SK-N-MC (cell line): ENCODE results near the gene TRIM34.
"Not testable (repeated sequence)": the region's sequence is repeated elsewhere in the genome, so short reads cannot be mapped to it uniquely, and the experiment has no call there.

Experiments used
- DNase-seq: peaks from one replicate; pipeline ENCODE4 v3.0.0-alpha.2; 2011; ENCODE audit warnings: low read depth, low spot score
- H3K27ac ChIP-seq: fragments of 200-600 bp; sonication (generic); 2 replicates; pipeline ENCODE4 v1.5.1; 2016; ENCODE audit warnings: mixed run types
- H3K36me3 ChIP-seq: fragments of 200-600 bp; sonication (generic); 2 replicates; pipeline ENCODE4 v1.6.1; 2017; ENCODE audit warnings: antibody characterized with exemption, low read length, mixed read lengths; ENCODE audit not compliant: insufficient read depth
- H3K4me3 ChIP-seq: fragments of 200-600 bp; sonication (generic); 2 replicates; pipeline ENCODE4 v1.5.1; 2016
- H3K9ac ChIP-seq: fragments of 200-600 bp; sonication (generic); 2 replicates; pipeline ENCODE4 v1.8.0; 2017; ENCODE audit warnings: mixed run types, mixed read lengths; ENCODE audit not compliant: insufficient read length
- H3K9me3 ChIP-seq: fragments of 200-600 bp; sonication (generic); 2 replicates; pipeline ENCODE4 v1.6.1; 2017; ENCODE audit warnings: low read depth, mild to moderate bottlenecking, antibody characterized with exemption, low read length, moderate library complexity, mixed read lengths
- EZH2 ChIP-seq: fragments of 200-600 bp; sonication (generic); IDR thresholded peaks from one replicate; pipeline ENCODE4 v1.6.1; 2017; ENCODE audit warnings: antibody characterized with exemption
- FOXP2 ChIP-seq: optimal IDR thresholded peaks from 2 replicates; pipeline ENCODE3; 2011; ENCODE audit warnings: mild to moderate bottlenecking, moderate library complexity; ENCODE audit not compliant: insufficient read depth; ENCODE audit errors: extremely low read length, control extremely low read depth
- POLR2AphosphoS5 ChIP-seq: IDR thresholded peaks from 2 replicates; pipeline ENCODE4 v1.6.1; 2012; ENCODE audit warnings: mild to moderate bottlenecking, low read depth, low read length, borderline replicate concordance

Gene TRIM34

DNA sequence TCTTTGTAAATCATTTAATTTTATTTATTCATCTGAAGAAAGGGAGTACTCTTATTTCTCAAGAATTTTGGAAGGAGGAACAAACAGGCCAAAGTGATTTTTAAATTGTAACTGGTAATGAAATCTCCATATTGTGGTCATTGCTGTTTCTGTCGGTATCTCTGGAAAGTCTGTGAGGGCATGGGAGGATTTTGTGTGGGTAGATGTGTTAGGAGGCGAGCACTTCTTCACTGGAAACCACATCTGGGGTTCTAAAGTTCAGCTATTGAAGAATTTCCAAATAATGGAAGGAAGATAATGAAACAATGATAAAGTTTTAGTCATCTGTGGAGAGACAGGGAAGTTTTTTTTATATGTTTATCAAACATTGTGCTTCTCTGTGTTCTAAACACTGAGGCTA is 6.6 kb downstream of the TRIM34 start:
- no peak for DNase-seq
- Histone ChIP-seq H3K36me3 (no peaks in the 10 kb centered on the region), H3K9me3 (no peaks in the 10 kb centered on the region), H3K27ac (no peak overlapping the region), H3K9ac (no peak overlapping the region), H3K4me3 (no peak overlapping the region)
- TF ChIP-seq EZH2 (no peak), POLR2AphosphoS5 (no peak)

DNA sequence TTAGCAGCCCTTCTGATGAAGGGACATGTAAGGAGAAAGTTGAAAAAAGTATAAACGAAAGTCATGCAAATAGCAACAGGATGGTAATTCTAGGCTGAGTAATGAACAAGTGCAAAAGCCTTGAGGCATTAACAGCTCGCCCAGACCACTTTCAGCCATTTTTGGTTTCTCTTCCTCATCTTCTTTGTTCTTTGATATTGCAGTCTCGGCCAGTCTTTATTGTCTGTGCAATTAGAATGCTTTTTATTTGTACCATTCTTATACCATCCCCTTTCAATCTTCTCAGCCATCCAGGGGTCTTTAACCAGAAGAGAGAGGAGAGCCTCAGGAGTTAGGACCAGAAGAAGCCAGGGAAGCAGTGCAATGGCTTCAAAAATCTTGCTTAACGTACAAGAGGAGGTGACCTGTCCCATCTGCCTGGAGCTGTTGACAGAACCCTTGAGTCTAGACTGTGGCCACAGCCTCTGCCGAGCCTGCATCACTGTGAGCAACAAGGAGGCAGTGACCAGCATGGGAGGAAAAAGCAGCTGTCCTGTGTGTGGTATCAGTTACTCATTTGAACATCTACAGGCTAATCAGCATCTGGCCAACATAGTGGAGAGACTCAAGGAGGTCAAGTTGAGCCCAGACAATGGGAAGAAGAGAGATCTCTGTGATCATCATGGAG is 7.3 kb downstream of the TRIM34 start:
- DNase-seq = no peak
- no peak overlapping the region for H3K9ac ChIP-seq
- no peaks in the 10 kb centered on the region for H3K36me3 ChIP-seq
- H3K9me3 ChIP-seq = no peaks in the 10 kb centered on the region
- no peak overlapping the region for H3K27ac ChIP-seq
- H3K4me3 ChIP-seq = no peak overlapping the region
- TF ChIP-seq EZH2 = no peak
- no peak for TF ChIP-seq FOXP2
- no peak for TF ChIP-seq POLR2AphosphoS5

DNA sequence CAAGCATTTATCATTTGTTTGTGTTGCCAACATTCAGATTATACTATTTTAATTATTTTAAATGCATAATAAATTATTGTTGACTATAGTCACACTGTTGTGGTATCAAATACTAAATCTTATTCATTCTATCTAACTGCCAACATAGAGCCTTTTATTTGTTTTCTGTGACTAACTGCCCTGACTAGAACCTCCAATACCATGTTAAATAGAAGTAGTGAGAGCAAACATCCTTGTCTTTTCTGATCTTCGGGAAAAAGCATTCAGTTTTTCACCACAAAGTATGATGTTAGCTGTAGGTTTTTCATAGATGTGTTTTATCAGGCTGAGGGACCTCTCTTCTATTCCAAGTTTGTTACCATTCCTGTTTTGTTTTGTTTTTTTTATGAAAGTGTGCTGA is 15.2 kb downstream of the TRIM34 start:
- H3K9ac ChIP-seq = no peak overlapping the region
- H3K9me3 ChIP-seq = no peaks in the 10 kb centered on the region
- TF ChIP-seq FOXP2 = no peak
- no peak for TF ChIP-seq POLR2AphosphoS5
- TF ChIP-seq EZH2 = no peak
- DNase-seq = no peak
- H3K36me3 ChIP-seq = no peaks in the 10 kb centered on the region
- no peak overlapping the region for H3K27ac ChIP-seq
- no peak overlapping the region for H3K4me3 ChIP-seq

DNA sequence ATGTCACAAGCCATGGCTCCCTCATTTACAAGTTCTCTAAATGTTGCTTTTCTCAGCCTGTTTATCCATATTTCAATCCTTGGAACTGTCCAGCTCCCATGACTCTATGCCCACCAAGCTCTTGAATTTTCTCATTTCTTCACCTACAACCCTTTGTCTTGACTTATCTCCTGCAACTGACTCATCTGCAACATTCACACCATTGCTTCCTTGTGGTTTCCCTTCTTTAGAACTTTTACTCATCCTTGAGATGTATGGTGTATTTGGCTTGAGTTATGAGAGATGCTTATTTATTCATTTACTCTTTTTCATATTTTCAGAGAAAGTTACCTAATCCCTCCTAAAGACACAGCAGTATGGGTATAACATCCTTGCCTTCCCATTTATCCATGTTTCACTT is 18.8 kb downstream of the TRIM34 start:
- no peak for TF ChIP-seq EZH2
- TF ChIP-seq FOXP2 = no peak
- TF ChIP-seq POLR2AphosphoS5 = no peak
- no peak overlapping the region for H3K4me3 ChIP-seq
- no peaks in the 10 kb centered on the region for H3K9me3 ChIP-seq
- no peaks in the 10 kb centered on the region for H3K36me3 ChIP-seq
- no peak overlapping the region for H3K27ac ChIP-seq
- H3K9ac ChIP-seq = no peak overlapping the region
- no peak for DNase-seq

DNA sequence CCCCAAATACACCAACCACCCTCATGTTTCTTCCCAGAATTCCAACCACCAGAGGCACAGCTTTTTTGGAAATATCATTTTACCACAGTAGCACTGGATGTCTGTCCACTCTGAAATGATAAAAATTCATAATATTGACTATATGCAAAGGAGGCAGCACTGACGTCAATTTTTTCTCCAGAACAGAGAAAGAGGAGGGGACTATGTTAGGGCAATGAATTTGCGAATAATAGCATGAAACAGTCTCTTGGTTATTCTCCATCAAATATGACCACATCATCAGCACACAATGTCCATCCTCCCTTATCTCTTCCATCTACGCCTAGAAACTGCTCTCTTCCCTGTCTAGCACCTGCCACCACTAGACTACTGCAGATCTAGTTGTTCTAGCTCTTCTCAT is 21.3 kb downstream of the TRIM34 start:
- no peak for DNase-seq
- no peak overlapping the region for H3K9ac ChIP-seq
- H3K9me3 ChIP-seq = no peaks in the 10 kb centered on the region
- no peaks in the 10 kb centered on the region for H3K36me3 ChIP-seq
- no peak for TF ChIP-seq EZH2
- TF ChIP-seq POLR2AphosphoS5 = no peak
- no peak for TF ChIP-seq FOXP2
- H3K4me3 ChIP-seq = no peak overlapping the region
- no peak overlapping the region for H3K27ac ChIP-seq

DNA sequence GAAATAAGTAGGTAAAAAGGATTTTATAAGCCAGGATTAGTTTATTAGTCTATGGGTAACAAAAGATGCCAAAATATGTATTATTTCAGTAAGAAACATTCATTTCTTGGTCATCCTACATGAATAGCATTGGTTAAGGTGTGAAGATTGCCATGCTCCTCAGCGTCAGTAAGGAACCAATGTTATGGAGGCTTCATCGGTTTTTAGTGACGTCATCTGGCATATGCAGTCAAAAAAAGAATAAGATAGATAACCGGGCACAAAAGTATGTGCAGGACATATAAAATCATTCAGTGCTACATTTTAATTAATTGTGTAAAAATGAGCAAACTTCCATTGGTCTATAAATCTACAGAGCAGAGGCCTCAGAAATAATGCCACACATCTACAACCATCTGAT is 30.7 kb downstream of the TRIM34 start:
- TF ChIP-seq POLR2AphosphoS5 = no peak
- TF ChIP-seq EZH2 = no peak
- TF ChIP-seq FOXP2 = no peak
- no peaks in the 10 kb centered on the region for H3K36me3 ChIP-seq
- no peak for DNase-seq
- H3K4me3 ChIP-seq = no peak overlapping the region
- H3K9ac ChIP-seq = no peak overlapping the region
- no peak overlapping the region for H3K27ac ChIP-seq
- H3K9me3 ChIP-seq = no peaks in the 10 kb centered on the region

DNA sequence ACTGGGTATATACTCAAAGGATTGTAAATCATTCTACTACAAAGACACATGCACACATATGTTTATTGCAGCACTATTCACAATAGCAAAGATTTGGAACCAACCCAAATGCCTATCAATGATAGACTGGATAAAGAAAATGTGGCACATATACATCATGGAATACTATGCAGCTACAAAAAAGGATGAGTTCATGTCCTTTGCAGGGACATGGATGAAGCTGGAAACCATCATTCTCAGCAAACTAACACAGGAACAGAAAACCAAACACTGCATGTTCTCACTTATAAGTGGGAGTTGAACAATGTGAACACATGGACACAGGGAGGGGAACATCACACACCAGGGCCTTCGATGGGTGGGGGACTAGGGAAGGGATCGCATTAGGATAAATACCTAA is 32.2 kb downstream of the TRIM34 start:
- H3K27ac ChIP-seq, H3K36me3 ChIP-seq, DNase-seq, H3K9me3 ChIP-seq, H3K4me3 ChIP-seq, H3K9ac ChIP-seq: not testable (repeated sequence)

DNA sequence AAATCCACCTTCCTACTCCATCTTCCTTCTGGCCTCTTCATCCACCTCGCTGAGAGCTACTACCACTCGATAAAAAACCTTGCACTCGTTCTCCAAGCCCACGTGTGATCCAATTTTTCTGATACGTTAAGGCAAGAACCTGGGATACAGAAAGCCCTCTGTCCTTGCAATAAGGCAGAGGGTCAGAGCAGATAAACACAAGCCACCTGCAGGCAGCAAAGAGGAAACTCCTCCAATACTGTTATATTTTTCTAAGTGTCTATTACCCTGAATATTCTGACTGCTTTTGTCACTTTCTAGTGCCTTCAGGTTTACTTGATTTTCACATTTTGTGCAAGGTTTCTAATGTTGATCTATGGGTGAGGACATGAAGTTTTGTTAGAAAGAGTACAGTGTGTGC is 33.5 kb downstream of the TRIM34 start:
- Histone ChIP-seq H3K9me3 (no peaks in the 10 kb centered on the region), H3K27ac (no peak overlapping the region), H3K9ac (no peak overlapping the region), H3K4me3 (no peak overlapping the region), H3K36me3 (no peaks in the 10 kb centered on the region)
- TF ChIP-seq FOXP2 (no peak), EZH2 (no peak), POLR2AphosphoS5 (no peak)
- no peak for DNase-seq

DNA sequence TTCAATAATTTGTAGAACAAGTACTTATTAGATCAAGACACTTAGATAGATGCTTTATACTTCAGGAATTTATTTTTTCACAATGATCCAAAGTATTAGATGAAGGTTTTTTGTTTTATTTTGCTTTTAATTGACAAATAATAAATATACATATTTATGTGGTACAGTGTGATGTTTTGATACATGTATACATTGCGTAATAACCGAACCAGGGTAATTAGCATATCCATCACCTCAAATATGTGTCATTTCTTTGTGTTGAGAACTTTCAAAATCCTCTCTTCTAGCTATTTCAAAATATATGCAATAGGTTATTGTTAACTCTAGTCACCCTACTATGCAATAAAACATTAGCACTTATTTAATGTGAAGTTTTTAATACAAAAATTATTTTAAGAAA is 38.7 kb downstream of the TRIM34 start:
- no peak overlapping the region for H3K9ac ChIP-seq
- H3K9me3 ChIP-seq = no peaks in the 10 kb centered on the region
- no peak overlapping the region for H3K4me3 ChIP-seq
- TF ChIP-seq POLR2AphosphoS5 (no peak), EZH2 (no peak), FOXP2 (no peak)
- H3K27ac ChIP-seq = no peak overlapping the region
- no peak for DNase-seq
- peaks cover 14% of the 10 kb centered on the region for H3K36me3 ChIP-seq
